GM21619 (cell line): Measurements from ENCODE around the gene DNAJC15.
"Not testable (repeated sequence)": the region's sequence is repeated elsewhere in the genome, so short reads cannot be mapped to it uniquely, and the experiment has no call there.

Experiments
- ATAC-seq: cut with Tn5 transposase; IDR thresholded peaks from one replicate; pipeline ENCODE4 v1.9.1; 2021; ENCODE audit not compliant: unreplicated experiment

Gene DNAJC15

GRCh38 chr13:43042410-43042921 is 19.1 kb downstream of the DNAJC15 start:
- ATAC-seq: no peak

GRCh38 chr13:43044720-43045301 is 21.4 kb downstream of the DNAJC15 start:
- no peak for ATAC-seq

- ATAC-seq: not testable (repeated sequence)
Measured at GRCh38 chr13:43045302-43045773, 22.0 kb downstream of the DNAJC15 start.

DNA sequence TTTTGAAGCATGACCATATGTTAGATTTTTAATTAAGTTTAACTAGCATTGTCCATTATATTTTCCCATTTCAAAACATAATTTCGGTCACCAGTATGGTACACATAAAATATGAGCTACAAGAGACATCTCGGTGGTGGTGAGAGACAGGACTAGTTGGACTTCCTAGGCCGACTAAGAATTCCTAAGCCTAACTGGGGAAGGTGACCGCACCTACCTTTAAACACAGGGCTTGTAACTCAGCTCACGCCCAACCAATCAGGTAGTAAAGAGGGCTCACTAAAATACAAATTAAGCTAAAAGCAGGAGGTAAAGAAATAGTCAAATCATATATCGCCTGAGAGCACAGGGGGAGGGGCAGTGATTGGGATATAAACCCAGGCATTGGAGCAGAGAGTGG is 22.9 kb downstream of the DNAJC15 start:
- ATAC-seq: no peak

GRCh38 chr13:43054803-43055802 is 31.7 kb downstream of the DNAJC15 start:
- ATAC-seq: peak; percentile 46

DNA sequence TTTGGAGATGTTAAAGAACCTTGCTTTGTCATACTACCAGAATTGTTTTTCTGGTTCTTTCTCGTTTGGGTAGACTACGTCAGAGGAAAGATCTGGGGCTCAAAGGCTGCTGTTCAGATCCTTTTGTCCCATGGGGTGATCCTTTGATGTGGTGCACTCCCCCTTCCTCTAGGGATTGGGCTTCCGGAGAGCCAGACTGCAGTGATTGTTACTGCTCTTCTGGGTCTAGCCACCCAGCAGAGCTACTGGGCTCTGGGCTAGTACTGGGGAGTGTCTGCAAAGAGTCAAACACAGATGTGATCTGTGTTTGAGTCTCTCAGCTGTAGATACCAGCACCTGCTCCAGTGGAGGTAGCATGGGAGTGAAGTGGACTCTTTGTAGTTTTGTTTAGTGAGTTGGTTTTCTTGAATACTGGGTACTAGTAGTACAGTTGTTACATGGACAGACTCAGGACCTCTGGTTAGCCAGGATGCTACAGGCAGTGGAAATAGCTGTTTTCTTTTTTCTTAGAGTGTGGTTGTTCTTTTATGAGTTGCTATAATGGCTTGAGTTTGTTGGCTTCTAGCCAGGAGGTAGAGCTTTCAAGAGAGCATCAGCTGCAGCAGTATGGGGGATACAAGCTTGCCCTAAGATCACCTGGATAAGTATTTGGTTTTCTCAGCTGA is 34.4 kb downstream of the DNAJC15 start:
- no peak for ATAC-seq

- ATAC-seq: no peak
Measured at GRCh38 chr13:43058318-43058674, 34.9 kb downstream of the DNAJC15 start.

DNA sequence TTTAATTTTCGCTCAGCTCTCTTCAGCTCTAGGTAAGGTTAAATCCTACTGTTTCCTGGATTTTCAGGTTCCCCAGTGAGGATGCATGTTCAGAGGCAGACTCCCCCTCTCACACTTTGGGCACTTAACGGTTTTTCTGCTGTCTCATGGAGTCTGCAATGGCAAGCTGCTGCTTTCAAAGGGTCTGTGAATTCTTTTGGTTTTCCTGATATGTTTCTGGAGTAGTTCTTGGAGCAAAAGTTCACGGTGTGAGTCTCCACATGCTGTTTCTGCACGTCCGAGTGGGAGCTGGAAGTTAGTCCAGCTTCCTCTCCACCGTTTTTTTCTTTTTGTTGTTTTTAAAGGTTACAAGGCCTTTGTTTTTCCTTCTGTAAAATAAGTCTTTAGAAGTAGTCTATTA is 35.4 kb downstream of the DNAJC15 start:
- no peak for ATAC-seq

DNA sequence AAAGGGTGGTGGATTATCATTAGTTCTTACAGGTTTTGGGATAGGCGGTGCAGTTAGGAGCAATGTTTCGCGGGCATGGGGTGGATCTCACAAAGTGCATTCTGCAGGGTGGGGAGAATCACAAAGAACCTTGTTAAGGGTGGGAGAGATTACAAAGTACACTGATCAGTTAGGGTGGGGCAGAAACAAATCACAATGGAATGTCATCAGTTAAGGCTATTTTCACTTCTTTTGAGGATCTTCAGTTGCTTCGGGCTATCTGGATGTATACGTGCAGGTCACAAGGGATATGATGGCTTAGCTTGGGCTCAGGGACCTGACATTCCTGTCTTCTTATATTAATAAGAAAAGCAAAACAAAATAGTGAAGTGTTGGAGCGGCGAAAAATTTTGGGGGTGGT is 36.4 kb downstream of the DNAJC15 start:
- ATAC-seq: not testable (repeated sequence)

DNA sequence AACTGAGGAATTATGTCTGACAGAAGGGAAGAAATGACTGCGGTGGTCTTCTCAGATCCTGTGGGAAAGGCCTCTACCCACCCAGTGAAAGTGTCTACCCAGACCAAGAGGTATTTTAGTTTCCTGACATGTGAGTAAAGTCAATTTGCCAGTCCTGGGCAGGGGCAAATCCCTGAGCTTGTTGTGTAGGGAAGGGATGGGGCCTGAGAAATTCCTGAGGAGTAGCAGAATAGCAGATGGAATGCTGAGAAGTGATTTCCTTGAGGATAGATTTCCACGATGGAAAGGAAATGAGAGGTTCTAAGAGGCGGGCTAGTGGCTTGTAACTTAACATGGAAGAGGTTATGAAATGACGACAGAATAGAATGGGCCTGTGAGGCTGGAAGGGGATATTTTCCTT is 37.4 kb downstream of the DNAJC15 start:
- not testable (repeated sequence) for ATAC-seq

DNA sequence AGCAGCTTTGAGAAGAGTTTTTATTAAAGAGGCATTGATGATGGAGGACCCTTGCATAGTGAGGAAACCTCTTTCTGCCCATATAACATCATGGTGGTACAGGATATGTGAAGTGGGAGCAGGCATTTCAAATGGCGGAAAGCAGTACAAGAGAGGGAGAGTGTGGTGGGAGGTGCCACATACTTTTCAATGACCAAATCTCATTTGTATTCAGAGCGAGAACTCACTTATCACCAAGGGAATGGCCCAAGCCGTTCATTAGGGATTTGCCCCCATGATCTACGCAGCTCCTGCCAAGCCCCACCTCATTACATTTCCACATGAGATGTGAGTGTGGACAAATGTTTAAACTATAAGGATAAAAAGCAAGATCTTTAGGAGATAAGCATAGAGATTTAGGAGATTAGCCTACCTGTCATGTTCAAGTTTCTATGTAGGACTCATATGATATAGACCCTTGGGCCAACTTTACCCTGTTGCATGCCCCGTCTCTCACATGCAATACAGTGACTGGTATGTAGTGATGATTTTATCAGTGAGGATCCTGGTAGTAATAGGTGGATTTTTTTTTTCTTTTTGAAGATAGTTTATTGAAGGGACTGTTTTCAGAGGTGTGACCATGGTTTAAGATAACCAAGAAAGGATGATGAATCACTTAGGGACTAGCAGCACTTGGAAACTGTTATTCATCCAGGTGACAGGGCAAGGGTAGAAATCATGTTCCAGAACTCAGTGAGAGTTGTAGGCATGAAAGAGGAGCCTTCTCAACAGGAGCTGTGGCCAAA is 38.3 kb downstream of the DNAJC15 start:
- ATAC-seq: no peak

DNA sequence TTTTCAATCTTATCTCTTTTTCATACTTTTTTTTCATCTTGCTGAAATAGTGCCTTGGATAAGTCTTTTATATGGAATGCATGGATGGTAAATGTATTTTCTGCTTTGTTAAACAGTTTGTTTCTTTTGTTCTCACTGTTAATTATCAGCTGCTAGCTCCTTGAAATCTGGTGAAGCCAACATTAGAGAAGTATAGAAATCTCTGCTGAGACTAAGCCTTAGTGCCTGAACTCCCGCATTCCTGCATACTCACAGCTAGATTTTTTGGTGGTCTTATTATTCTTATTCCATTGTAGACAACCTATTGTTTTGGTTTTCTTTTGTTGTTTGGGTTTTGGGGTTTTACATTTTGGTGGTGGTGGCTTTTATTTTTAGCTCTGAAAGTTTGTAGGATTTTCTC is 48.4 kb downstream of the DNAJC15 start:
- ATAC-seq: no peak

DNA sequence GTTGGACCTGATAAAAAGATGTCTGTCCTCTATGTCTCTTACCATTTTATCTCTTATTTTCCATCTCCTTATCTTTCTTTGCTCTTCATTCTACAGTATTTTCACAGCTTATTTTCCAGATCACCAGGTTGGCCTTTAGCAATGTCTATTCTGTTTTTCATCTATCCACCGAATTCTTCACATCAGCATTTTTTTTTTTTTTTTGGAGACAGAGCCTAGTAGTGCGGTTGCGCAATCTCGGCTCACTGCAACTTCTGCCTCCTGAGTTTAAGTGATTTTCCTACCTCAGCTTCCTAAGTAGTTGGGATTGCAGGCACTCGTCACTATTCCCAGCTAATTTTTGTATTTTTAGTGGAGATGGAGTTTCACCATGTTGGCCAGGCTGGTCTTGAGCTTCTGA is 49.0 kb downstream of the DNAJC15 start:
- no peak for ATAC-seq

- peak; percentile 77 for ATAC-seq
Measured at GRCh38 chr13:43074824-43075510, 51.6 kb downstream of the DNAJC15 start.

- not testable (repeated sequence) for ATAC-seq
Measured at GRCh38 chr13:43075511-43075902, 52.1 kb downstream of the DNAJC15 start.

DNA sequence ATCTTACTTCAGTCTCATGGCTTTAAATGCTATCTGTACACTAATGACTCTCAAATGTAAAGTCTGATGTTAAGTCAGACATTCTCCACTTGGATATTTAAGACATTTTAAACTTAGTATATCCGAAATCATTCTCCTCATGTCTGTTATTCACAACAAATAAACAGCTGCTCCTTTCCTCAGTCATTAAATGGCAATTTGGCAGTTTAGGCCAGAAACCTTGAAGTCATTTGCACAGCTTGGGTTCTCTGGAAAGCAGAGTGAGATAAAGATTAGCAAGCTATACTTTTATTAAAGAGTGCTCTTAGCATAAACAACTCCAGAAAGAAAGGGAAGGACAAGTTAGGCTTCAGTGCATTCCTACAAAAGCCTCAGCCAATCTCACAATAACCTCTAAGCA is 53.7 kb downstream of the DNAJC15 start:
- ATAC-seq: no peak

DNA sequence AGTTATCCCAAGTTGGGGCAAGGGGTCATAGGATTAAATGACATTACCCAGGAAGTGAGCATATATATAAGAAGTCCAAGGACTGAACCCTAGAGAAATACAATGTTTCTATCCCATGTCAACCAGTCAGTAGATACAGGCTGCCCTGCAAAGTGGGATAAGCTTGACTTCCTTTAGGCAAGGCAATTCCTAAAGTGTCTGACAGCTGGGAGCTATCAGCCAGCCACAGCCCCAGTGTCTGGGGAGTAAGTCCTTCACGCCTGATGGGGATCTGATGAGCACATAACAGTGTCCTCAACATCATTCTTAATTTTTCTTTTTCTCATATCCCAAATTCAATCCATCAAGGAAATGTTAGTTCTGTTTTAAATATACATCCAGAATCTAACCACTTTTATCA is 54.1 kb downstream of the DNAJC15 start:
- no peak for ATAC-seq

DNA sequence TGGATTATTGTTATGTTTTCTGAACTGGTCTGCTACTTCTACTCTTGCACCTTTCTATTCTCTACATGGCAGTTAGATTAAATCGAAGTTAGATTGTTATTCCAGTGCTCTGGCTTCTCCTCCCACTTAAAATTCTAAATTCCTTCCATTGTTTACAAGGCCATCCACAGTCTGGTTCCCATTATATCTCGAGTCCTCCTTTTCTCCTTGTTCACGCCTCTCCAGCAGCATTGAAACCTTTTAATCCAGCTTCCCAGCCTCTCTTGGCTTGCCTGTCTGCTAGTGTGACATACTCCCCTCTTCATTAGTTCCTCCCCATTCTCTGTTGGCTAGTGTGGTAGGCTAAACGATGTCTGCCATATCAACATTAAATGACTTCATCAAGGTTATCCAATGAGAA is 54.5 kb downstream of the DNAJC15 start:
- ATAC-seq: no peak

DNA sequence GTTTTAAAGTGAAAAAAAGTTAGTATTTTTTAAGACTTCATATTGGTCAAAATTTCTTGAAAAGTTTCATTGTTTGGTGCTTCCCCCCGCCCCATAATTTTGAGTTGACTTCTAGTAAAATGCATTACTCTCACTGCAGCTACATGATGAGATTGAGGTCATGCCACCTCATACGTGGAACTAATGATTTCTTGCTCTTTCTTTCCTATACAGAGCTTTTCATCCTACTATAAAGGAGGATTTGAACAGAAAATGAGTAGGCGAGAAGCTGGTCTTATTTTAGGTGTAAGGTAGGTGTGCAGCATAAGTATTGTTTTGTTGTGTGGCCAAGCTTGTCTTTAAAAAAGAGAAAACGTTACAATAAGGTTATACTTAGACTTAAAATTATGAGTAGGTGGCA is 55.0 kb downstream of the DNAJC15 start:
- ATAC-seq: no peak

- no peak for ATAC-seq
Measured at GRCh38 chr13:43079392-43079931, 56.1 kb downstream of the DNAJC15 start.
